GM18873 (cell line): Measurements from ENCODE around the gene ADD3.
"Not testable (repeated sequence)": the region's sequence is repeated elsewhere in the genome, so short reads cannot be mapped to it uniquely, and the experiment has no call there.

ENCODE experiments used
- ATAC-seq: cut with Tn5 transposase; IDR thresholded peaks from one replicate; pipeline ENCODE4 v1.9.1; 2021; ENCODE audit warnings: mild to moderate bottlenecking, moderate library complexity, moderate number of reproducible peaks; ENCODE audit not compliant: unreplicated experiment, low FRiP score

Gene ADD3

GRCh38 chr10:110093722-110094121 lies 85.9 kb downstream of the ADD3 start:
- ATAC-seq = no peak

DNA sequence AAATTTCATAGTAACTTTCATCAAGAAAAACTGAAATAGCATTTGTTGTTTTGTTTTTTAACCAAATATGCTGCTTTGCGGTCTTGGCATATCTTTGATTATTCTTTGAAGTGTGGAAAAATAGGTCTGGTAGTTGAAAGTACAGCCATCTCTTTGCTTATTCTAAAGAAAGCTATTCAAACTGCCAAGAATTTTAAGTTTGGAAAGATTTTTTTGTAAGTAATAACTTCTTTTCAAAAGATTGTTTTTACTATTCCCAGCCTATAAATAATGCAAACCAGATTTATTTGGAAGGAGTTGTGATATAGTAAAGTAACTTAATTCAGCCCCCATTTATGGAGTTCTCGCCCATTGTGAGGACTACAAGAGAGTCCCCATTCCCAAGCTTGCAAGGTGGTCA lies 87.0 kb downstream of the ADD3 start:
- no peak for ATAC-seq

DNA sequence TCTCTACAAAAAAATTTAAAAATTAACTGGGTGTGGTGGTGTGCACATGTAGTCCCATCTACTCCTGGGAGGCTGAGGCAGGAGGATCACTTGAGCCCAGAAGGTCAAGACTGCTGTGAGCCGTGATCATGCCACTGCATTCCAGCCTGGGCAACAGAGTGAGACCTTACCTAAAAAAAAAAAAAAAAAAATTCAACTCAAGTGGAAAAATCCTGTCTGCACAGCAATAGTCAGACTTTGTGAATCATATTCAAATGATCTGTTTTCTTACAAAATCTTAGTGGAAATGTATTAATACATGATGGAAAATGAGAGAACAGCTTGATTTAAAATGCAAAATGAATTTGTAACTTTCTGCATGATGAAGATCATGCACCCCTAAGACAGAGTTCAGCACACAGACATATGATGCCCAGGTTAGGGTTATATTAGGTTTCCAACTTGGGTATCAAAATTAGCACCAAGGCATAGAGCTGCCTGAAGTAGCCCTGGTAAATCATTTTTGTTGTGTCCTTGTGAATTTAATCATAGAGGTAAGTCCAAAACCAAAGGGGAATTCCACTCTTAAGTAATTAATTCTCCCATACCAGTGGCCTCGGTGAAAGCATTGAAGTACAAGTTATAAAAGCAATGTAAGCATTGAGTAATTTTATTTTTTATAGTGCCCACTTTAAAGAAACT lies 93.8 kb downstream of the ADD3 start:
- ATAC-seq = no peak

DNA sequence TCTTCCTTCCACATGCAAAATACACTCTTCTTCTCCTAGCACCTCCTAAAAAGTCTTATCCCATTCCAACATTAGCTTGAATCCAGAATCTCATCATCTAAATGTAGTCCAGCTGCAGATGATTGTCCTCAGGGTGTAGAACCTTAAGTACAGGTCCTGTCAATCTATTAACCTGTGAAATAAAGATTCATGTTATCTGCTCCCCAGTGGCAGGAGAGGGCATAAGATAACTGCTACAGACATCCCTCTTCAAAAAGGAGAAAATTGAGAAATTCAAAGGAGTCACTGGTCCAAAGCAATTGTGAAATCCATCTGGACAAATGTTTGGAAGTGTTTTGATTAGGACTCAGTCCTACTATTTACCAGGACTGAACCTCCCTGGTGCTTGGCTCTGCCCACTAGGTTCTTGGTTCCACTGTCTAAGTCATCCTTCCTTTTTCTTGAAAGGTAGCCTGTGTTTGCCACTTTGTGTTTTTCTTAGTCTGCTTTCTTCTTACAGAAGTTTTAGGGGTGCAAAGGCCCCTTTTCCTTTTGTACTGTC lies 96.2 kb downstream of the ADD3 start:
- no peak for ATAC-seq

- ATAC-seq = no peak
Observed at GRCh38 chr10:110105873-110106272, 98.1 kb downstream of the ADD3 start.

DNA sequence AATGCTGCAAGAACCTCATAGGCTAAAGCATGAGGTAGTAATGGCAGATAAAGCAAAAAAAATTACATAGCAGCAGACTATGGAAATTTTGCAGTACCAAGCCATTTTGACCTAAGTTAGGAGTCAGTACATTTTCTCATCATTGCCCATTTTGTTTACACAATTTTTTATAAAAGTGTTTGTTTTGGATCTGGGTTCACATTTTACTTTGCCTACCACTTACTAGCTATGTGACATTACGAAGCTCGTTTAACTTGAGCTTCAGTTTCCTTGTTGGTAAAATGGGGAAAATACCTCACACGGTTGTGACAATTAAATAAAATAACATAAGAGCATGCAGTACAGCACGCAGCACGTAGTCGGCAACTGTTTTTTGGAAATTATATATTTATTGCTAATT lies 99.6 kb downstream of the ADD3 start:
- no peak for ATAC-seq

GRCh38 chr10:110107887-110108286 lies 100.1 kb downstream of the ADD3 start:
- ATAC-seq = no peak

GRCh38 chr10:110109511-110109910 lies 101.7 kb downstream of the ADD3 start:
- ATAC-seq = no peak

DNA sequence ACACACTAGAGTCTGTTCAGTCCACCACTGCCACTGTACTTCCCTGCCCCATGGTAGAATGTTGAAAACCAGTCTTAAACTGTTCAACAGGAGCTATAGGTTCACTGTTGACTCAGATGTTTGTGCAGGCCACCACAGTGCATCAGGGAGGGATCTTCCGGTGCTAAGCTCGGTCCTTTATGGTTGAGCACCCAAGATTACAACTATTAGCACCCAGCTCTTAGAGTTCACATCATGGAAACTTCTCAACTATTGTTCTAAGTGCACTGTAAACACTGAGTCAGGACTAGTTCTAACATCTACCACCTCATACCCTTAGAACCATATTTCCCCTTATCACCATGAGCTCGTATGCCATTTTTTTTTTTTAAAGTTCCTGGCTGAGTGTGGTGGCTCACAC lies 102.6 kb downstream of the ADD3 start:
- no peak for ATAC-seq

GRCh38 chr10:110113670-110114337 lies 106.0 kb downstream of the ADD3 start:
- no peak for ATAC-seq

DNA sequence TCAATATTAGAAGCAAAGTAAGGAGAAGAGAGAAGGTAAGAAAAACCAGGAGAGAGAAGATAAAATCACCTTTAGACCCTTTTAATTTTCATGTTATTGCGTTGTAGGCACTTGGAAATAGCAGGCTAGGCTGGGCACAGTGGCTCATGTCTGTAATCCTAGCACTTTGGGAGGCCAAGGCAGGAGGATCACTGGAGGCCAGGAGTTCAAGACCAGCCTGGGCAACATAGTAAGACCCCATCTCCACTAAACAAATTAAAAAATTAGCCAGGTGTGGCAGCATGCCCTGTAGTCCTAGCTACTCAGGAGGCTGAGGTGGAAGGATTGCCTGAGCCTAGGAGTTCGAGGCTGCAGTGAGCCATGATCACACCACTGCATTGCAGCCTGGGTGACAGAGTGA lies 106.9 kb downstream of the ADD3 start:
- not testable (repeated sequence) for ATAC-seq

GRCh38 chr10:110115784-110116520 lies 108.2 kb downstream of the ADD3 start:
- ATAC-seq = no peak

- ATAC-seq = no peak
Observed at GRCh38 chr10:110118891-110119621, 111.3 kb downstream of the ADD3 start.

DNA sequence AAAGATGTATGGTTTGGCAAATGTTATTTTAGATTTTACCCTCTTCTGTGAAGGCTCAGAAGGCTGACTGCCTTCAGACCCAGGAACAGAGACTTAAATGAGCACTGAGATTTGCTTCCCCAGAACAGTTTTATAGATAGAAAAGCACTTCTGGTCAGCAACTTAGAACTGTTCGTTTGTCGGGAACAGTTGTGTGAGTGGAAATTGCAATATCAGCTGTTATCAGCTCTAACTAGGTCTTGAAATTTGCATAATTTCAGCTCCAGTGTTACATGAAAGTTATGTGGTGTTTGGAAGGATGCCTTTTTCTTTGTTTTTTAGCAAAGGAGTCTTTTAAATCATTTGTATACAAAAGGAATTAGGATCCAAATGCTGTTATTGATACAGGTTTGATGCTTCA lies 115.8 kb downstream of the ADD3 start:
- no peak for ATAC-seq

DNA sequence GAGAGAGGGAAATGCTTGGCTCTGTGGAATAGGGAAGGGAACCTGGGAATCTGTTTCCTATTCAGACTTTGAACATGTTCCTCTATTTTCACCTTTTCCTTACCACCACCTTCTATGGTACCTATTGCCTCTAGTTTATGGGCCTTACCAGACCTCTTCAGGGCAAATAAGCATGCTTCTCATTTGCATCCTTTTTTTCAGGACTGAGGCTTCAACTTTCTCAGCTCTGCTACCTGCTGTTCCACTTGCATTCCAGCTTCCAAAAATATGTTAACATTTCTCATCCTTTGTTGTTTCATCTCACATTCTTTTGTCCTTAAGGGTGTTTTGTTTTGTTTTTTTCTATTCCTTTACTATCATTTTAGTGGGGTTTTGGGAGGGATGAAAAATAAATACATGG lies 121.7 kb downstream of the ADD3 start:
- ATAC-seq = no peak

- ATAC-seq = no peak
Observed at GRCh38 chr10:110134917-110135316, 127.1 kb downstream of the ADD3 start.

DNA sequence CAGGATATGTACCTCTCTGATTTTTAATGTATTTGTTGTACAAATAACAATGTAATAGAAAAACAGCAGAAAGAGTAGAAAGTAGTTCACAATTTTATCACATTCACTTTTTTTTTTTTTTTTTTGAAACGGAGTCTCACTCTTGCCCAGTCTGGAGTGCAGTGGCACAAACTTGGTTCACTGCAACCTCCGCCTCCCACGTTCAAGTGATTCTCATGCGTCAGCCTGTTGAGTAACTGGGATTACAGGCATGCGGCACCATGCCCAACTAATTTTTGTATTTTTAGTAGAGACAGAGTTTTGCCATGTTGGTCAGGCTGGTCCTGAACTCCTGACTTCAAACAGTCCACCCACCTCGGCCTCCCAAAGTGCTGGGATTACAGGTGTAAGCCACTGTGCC lies 128.1 kb downstream of the ADD3 start:
- not testable (repeated sequence) for ATAC-seq

DNA sequence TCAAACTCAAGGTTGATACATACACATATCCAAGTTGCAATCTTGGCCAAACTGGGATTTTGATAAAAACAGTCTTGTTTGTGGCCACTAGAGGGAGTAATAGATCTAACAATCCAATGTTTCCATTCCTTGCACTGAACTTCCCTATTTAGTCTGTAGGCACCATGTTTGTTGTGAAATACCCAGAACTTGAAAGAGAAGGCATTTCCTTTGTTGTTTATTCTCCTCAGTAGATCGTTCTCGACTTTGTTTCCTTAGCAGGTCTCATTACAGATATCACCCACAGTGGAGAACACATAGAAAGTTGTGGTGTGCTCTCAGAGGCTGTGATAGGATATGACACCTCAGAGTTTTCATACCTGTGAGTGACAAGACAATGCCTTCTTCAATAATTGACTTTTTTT lies 129.4 kb downstream of the ADD3 start:
- ATAC-seq = peak; percentile 47

DNA sequence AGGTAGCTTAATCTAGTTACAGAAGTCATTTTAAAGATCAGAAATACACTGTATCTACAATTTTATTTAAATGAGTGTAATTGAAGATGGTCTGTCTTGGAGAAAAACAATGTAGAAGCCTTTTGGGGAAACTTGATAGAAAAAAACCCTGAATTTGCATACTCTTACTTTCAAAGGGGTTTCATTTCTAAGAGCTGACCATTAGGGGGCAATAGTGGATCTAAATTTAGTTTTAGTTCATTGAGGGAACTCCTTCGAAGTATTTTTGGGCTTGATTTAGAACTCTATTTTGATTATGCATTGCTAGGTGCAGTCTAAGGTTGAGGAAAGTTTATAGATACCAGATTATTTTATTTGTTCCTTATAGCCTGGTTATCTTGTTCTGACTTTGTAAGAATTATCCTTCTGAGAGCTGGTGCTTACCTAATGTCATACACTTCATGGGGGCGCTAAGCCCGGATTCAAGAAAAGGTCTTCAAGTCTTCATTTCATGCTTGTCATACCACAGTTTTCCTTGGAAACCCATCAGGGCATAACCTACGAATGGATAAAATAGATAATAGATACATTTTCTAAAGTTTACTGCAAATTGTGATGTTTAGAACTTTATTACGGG lies 130.5 kb downstream of the ADD3 start:
- ATAC-seq = no peak

DNA sequence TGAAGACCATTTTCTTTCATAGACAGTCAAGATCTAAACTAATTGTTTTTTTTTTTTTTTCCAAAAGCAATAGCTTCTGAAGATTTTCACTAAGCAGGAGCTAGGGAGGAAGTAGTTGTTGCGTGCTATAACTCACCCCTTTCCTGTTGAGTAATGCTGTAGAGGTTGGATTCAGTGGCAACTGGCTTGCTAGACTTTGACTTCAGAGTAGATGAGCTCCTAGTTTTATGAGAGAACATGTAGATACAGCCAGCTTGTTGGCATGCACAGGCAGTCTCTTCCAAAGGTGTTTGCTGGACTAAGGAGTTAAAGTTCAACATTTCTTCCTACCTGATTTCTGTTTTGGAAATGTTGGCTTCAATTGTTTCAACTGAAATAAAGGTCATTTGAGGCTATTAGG lies 133.4 kb downstream of the ADD3 start:
- ATAC-seq = no peak
